Stimulated activated CD4-positive, alpha-beta T cell treated with anti-CD3 and anti-CD28 coated beads, Interleukin-1b, Interleukin-23, amount 100 ng/mL, for 48 hours (primary cell): ENCODE measurements around the gene DUSP7.

Source experiments
- DNase-seq: peaks from one replicate; pipeline ENCODE4 v3.0.0-alpha.2; 2020

The DUSP7 gene

DNA sequence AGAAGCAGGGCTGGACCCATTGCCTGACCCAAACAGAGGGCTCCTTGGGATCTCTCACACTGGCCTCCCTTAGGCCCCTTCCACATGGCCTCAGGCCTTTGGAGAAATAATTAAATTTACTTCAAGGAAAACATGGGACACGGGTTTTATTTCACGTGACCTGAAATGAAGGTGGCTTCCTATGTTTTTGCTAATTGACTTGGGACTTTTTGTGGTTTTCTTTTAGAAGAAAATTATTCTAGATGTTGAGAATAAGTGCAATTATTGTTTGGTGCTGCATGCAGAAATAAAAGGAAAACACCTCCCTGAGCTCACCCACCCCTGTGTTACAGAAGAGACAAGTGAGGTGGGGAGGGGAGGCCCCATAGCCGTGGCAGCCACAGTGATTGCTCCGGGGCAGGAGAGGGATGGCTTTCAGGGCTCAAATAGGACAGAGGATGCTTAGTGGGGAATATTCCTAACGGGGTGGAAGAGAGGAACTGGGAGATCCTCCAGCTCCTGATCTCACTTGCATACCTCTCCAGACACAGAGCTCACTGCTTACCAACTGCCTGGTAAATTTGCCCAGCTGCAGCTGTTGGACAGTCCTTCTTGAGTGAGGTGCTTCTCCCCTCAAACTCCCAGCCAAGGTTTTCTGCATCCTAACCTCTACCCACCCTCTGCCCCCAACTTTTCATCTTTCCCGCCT is 31.5 kb downstream of the DUSP7 start:
- DNase-seq, result no peak

DNA sequence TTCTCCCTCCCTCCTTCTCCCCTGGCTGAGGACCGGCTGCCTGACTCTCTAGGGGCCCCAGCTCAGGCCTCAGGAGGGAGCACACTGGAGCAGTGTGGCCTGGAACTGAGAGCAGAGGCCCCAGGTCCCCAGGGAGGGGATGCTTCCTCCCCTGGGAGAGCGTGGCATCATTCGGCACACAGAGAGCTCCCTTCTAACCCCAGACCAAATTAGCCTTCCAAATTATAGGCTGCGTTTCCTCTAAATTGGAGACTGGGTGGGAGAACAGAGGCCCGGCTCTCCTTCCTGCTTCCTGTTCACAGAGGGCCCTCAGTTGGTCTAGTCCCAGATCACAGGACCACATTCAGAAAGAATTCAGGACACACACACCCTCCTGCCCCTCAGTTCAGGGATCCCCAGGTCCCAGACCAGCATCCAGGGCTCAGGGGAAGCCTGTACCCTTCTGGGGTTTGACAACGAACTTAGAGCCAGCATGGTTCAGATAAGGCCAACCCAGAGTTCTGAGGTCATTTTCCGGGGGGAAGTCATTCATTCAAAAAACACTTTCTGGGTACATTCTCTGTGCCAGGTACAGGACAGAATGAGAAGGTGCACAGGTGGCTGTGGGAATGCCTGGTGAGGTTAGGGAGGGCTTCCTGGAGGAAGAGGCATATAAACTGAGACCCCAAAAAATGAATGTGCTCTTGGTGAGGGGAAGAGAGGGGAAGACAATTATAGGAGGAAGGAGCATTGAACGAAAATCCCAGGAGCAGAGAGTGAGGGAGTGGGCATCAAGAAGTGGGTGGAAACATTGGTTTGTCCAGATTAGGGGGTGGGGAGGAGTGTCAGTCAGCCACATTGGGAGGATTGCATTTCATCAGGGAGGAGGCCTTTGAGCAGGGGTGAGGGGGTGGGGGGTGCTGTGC is 32.3 kb downstream of the DUSP7 start:
- DNase-seq, result no peak

GRCh38 chr3:52023101-52023770 is 33.1 kb downstream of the DUSP7 start:
- no peak for DNase-seq

- no peak for DNase-seq
Observed at GRCh38 chr3:52022323-52023100, 33.9 kb downstream of the DUSP7 start.

GRCh38 chr3:52021489-52022268 is 34.7 kb downstream of the DUSP7 start:
- DNase-seq, result no peak

- no peak for DNase-seq
Observed at GRCh38 chr3:52020796-52021195, 35.6 kb downstream of the DUSP7 start.

- DNase-seq, result no peak
Observed at GRCh38 chr3:52019352-52020080, 36.9 kb downstream of the DUSP7 start.

- no peak for DNase-seq
Observed at GRCh38 chr3:52018319-52019000, 37.9 kb downstream of the DUSP7 start.

DNA sequence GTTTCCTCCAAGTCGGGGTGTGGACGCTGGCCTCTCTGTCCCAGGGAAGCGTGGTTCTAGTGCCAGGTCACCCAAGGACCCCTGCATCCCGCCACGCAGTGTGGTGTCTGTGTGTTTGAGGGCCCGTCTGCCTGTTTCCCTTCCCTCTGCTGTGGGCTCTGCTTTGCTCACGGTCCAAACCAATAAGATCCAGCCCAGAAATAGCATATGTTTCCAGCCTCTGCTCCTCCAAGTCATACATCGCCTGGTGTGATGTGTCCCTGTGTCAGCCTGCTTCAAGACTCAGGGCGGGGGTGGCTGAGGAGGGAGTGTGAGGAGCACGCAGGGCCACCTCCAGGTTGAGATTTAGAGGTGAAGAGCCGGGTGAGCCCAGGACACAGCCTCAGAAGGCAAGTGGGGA is 38.8 kb downstream of the DUSP7 start:
- DNase-seq, result no peak

DNA sequence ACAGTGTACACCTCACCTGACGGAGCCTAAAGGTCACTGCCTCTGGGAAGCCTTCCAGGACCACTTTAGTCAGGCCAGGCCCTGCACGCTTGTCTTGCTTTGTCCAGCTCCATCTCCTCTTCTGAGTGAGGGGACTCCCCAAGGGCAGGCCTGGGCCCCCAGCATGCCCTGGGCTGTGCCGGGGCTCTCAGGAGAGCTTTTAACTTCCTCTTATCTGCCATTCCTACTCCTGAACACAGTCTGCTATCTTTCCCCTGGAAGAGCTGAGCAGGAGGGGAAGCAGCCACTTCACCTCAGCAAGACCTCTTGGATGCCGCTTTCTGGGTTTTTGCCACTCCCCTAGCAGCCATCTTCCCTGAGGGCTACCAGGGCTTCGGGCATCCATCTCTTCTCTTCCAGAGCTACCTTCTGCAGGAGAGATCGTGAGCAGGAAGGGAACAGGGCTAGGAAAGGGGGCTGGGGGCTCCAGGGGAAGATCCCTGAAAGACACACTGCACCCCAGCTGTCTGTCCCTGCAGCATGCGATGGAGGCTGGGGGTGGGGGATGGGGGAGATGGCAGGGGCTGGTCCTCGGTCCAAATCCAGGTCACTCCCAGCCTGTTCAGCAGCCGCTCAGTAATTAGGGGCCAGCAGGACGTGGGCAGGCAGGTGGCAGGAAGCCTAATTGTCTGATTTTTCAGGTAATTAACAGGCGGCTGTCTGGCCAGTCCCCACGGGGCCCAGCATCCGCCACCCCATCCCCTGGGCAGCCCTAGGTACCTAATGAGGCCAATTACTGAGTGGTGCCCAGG is 40.7 kb downstream of the DUSP7 start:
- no peak for DNase-seq

DNA sequence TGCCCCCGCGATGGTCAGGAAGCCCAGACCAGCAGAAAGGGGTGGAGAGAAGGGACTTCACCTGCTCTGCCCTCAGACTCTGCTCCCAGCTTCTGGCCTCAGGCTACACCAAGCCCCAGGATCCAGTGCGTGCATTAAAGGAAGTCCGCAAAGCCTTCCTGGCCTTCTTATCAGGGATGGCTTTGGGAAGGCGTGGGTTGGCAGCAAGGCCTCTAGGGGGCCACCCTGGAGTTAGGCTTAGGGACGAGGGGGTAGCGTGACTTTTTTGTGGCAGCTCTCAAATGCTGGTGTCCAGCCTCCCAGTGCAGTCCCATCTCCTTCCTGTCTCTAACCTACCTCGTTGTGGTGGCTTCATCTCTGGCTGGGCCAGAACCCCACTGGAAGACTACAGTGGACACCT is 41.8 kb downstream of the DUSP7 start:
- no peak for DNase-seq

DNA sequence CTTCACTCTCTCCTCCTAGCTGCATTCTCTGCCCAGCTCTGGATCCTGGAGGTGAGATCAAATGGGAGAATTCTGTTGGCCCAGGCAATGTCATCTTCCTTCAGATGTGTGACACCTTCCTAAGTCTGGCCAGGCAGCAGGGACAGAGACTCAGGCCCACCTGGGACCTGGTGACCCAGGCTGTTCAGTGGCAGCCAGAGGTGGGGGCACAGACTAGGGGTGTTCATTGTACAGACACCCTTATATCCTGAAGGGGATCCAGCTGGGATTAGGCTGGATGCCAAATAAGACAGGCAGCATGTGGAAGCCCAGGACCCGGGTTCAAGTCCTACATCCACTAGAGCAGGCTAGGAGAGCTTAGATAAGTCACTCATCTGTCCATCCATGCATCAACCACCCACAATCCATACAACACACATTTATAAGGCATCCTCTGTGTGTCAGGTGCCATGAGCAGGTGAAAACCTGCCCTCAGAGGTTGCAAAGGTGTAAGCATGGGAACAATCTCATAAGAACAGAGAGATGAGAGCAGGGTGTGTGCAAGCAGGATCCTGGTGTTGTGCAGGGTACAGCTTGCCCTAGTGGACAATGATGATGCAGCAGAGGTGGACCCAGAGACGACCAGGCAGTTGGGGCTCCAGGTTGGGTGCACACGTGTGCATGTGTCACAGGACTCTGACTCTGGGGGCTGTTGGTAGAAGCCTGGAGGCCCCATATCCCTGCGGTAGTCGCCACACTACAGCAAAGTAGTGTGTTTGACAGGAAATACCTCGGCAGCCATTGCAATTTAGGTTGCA is 42.4 kb downstream of the DUSP7 start:
- no peak for DNase-seq

DNA sequence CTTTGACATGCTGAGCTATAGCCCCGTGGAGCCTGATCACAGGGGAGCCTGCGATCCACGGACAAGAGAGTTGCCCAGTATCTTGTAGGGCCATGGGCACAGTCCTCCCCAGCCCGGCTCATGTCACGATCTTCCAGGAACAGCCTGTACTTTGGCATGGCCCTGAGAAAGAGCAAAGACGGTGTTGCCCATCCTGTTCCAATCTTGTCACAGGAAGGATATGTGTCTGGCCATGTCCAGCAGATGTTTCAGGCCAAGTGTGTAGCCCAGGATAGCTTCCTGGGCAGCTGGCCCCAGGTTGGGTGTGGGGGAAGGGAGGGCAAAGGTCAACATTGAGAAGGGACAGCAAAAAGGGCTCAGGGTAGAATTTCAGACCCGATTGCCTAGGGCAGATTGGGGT is 43.7 kb downstream of the DUSP7 start:
- DNase-seq, result no peak

GRCh38 chr3:52010431-52010830 is 45.9 kb downstream of the DUSP7 start:
- DNase-seq, result no peak

DNA sequence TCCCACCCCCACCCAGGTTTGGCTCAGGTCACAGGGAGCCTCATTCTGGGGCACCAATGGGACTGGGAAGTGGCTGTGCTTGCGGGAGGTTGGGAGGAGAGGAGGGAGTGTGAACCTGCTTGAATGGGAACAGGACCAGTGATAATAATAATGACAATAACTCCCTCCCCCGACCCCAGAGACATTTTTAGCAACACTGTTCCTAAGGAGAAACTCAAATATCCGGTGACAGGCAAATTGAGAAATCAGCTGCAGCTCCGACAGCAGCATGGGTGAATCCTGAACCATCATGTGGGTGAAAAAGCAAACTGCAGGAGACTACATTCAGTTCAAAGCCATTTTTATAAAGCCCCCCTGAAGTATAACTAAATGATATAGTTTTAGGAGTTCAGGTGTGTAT is 49.1 kb downstream of the DUSP7 start:
- DNase-seq, result no peak

DNA sequence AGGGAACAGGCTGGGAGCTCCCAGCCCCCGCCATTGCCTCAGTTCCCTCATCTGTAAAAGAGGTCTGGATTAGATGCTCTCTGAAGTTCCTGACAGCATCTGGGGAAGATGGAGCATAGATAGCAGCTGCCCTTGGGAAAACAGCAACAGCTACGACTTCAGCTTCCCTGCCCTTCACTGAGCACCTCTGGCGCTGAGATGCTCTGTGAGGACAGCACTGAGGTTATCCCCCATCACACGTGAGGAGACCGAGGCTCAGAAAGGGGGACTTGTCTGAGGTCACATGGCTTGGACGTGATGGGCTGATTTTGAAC is 49.6 kb downstream of the DUSP7 start:
- no peak for DNase-seq

- no peak for DNase-seq
Observed at GRCh38 chr3:52006017-52006819, 50.2 kb downstream of the DUSP7 start.

DNA sequence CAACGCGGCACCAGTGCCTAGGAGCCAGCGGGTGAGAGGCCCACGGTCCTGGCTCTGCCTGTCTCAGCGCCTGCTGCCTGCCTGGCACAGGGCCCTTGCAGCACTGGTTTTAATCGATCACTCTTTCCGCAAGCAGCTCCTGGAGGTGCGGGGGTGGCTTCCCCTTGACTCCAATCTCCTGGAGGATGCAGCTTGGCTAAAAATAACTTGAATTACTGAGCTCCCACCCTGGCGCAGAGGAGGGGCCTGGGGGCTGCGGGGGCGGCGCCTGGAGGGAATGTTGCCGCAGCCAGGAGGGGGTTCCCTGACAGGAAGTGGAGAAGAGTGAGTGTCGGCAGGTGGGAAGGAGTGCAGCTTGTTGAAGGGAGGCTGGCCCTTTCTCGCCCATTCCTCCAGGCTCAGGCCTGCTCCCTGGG is 50.8 kb downstream of the DUSP7 start:
- no peak for DNase-seq
